K562 (cell line): Measurements from ENCODE around the gene HSPB8. TPM values are rescaled to one million over a fixed set of nuclear protein-coding genes. Genes with fewer than 3 reads are reported as not detected.

Source experiments
- CBFA2T2 ChIP-seq: fragments of 450-650 bp; conservative IDR thresholded peaks from 2 replicates; pipeline ENCODE4 v1.6.1; 2017; ENCODE audit warnings: mild to moderate bottlenecking
- DEAF1 ChIP-seq: fragments of 450-650 bp; formaldehyde crosslinking; IDR thresholded peaks from 2 replicates; pipeline ENCODE4 v1.4.0; 2020; ENCODE audit warnings: mild to moderate bottlenecking, moderate library complexity
- E4F1 ChIP-seq: fragments of 250-450 bp; sonication (Bioruptor Pico); IDR thresholded peaks from 2 replicates; pipeline ENCODE4 v1.5.0; 2021; ENCODE audit warnings: mild to moderate bottlenecking, borderline replicate concordance
- EHMT2 ChIP-seq: fragments of 450-650 bp; IDR thresholded peaks from 2 replicates; pipeline ENCODE4 v1.6.1; 2018; ENCODE audit warnings: antibody characterized with exemption
- GMEB1 ChIP-seq: fragments of 250-450 bp; sonication (Bioruptor Pico); IDR thresholded peaks from 2 replicates; pipeline ENCODE4 v1.4.0; 2020; ENCODE audit warnings: mild to moderate bottlenecking
- GTF2A2 ChIP-seq: IDR thresholded peaks from 2 replicates; pipeline ENCODE4 v1.6.1; 2016; ENCODE audit warnings: mild to moderate bottlenecking, missing genetic modification characterization, missing compliant biosample characterization
- KAT7 ChIP-seq: sonication (generic); formaldehyde crosslinking; IDR thresholded peaks from 2 replicates; pipeline ENCODE4 v1.8.0; 2022; ENCODE audit warnings: missing genetic modification reagents, mild to moderate bottlenecking, borderline replicate concordance
- POLR2H ChIP-seq: IDR thresholded peaks from 2 replicates; pipeline ENCODE4 v1.6.1; 2016; ENCODE audit warnings: missing genetic modification characterization, low read depth, mild to moderate bottlenecking, control low read depth, missing compliant biosample characterization, moderate library complexity
- RAD21 ChIP-seq, 2 experiments: fragments of 250-450 bp in 1 of 2; fragments of 450-650 bp in 1 of 2; sonication (Bioruptor Pico) in 1 of 2; formaldehyde crosslinking in 1 of 2; IDR thresholded peaks in 1 of 2; conservative IDR thresholded peaks in 1 of 2; 2 replicates each; pipeline versions ENCODE4 v1.4.0 to v1.8.0; 2020 to 2022; ENCODE audit warnings: mild to moderate bottlenecking in 2 of 2, moderate library complexity in 1 of 2
- RBM25 ChIP-seq: fragments of 200-400 bp; formaldehyde crosslinking; IDR thresholded peaks from 2 replicates; pipeline ENCODE4 v1.6.1; 2018; ENCODE audit warnings: low read length, low read depth, moderate library complexity; ENCODE audit not compliant: severe bottlenecking
- ZNF407 ChIP-seq: fragments of 450-650 bp; IDR thresholded peaks from 2 replicates; pipeline ENCODE4 v1.6.1; 2016; ENCODE audit warnings: low read depth
- ZNF551 ChIP-seq: fragments of 250-450 bp; sonication (Bioruptor Pico); IDR thresholded peaks from 2 replicates; pipeline ENCODE4 v1.5.0; 2021; ENCODE audit warnings: mild to moderate bottlenecking, moderate library complexity
- polyA plus RNA-seq, 8 experiments: library from polyadenylated mRNA; depleted of rRNA in 4 of 8; stranded (reverse) in 5 of 8; unstranded in 3 of 8; fragments of >200 nt; fragmentation: Nextera tagmentation in 2 of 8; fragmentation: Illumina TruSeq in 1 of 8; extraction: Ambion mirVana in 2 of 8; extraction: Trizol in 1 of 8; gene quantifications; 2 replicates each; pipeline versions ENCODE4 v1.2.1 to v1.2.3, GENCODE V29; 2011 to 2014; ENCODE audit warnings: inconsistent platforms in 1 of 8, missing spikeins in 1 of 8
- total RNA-seq, 7 experiments: library from RNA; depleted of rRNA in 6 of 7; stranded (reverse); fragments of >200 nt in 6 of 7; fragmentation: Illumina TruSeq in 2 of 7; extraction: Trizol in 2 of 7; gene quantifications; 2 replicates each; pipeline versions ENCODE4 v1.2.1 to v1.2.3, GENCODE V29; 2011 to 2021; ENCODE audit warnings: low replicate concordance in 1 of 7

Gene HSPB8
- total and polyA plus RNA-seq, 9 of the 15 experiments (the other 6 are each of a cell fraction or from before 2014, with no cell fraction given), result 0.13 TPM; not detected in 8

GRCh38 chr12:119229837-119230236 is 51.1 kb downstream of the HSPB8 start (continued):
- TF ChIP-seq ZNF407, result no peak
- TF ChIP-seq GMEB1 (CRISPR knock-in tag), result no peak
- TF ChIP-seq KAT7 (CRISPR knock-in tag), result no peak
- TF ChIP-seq E4F1 (CRISPR knock-in tag), result peak; percentile 76; the same call in 1 of the 2 replicates
- TF ChIP-seq POLR2H, result no peak
- TF ChIP-seq RBM25, result peak; percentile 5
- TF ChIP-seq EHMT2, result peak; percentile 28; the same call in 1 of the 2 replicates
- TF ChIP-seq ZNF551 (CRISPR knock-in tag), result no peak
- no peak for TF ChIP-seq RAD21 (CRISPR knock-in tag; conservative IDR thresholded peaks at IDR 0.05 in 1 of 2, IDR thresholded peaks at IDR 0.05 in 1 of 2)
- TF ChIP-seq CBFA2T2, result 0 out of 2 replicates have a peak, but pooled peaks have one; percentile 17
- TF ChIP-seq DEAF1 (CRISPR knock-in tag), result no peak
- TF ChIP-seq GTF2A2 (tag), result no peak
